K562 (cell line): ENCODE results near the gene GNAI2. TPM values are rescaled to one million over a fixed set of nuclear protein-coding genes. Genes with fewer than 3 reads are reported as not detected.

Experiments
- CEBPG ChIP-seq, 3 experiments: fragments of 200-800 bp in 1 of 3; sonication (Bioruptor generic) in 1 of 3; sonication (generic) in 1 of 3; formaldehyde crosslinking in 1 of 3; IDR thresholded peaks in 2 of 3; conservative IDR thresholded peaks in 1 of 3; 2 replicates each; pipeline versions ENCODE4 v1.6.1 to v1.8.0; 2016 to 2022; ENCODE audit warnings: missing compliant biosample characterization in 2 of 3, missing genetic modification characterization in 2 of 3, mild to moderate bottlenecking in 1 of 3, missing genetic modification reagents in 1 of 3
- EP400 ChIP-seq: fragments of 450-650 bp; IDR thresholded peaks from 2 replicates; pipeline ENCODE4 v1.6.1; 2017; ENCODE audit warnings: antibody characterized with exemption, mild to moderate bottlenecking, moderate library complexity
- ESRRA ChIP-seq: fragments of 450-650 bp; IDR thresholded peaks from 2 replicates; pipeline ENCODE4 v1.6.1; 2014; ENCODE audit warnings: low read depth, mild to moderate bottlenecking, moderate library complexity, borderline replicate concordance
- GTF2F1 ChIP-seq: IDR thresholded peaks from 2 replicates; pipeline ENCODE4 v1.6.1; 2011; ENCODE audit warnings: low read depth, low read length, improper control_type of control experiment
- HDAC6 ChIP-seq: IDR thresholded peaks from 2 replicates; pipeline ENCODE4 v1.6.1; 2012; ENCODE audit warnings: low read depth, mild to moderate bottlenecking, control low read depth, inconsistent platforms, low read length, moderate library complexity
- MYNN ChIP-seq, 2 experiments: sonication (generic); formaldehyde crosslinking in 1 of 2; IDR thresholded peaks; 2 replicates each; pipeline versions ENCODE4 v1.5.0 to v1.6.1; 2016 to 2020; ENCODE audit warnings: antibody characterized with exemption in 1 of 2, missing genetic modification reagents in 1 of 2
- NELFE ChIP-seq: IDR thresholded peaks from 2 replicates; pipeline ENCODE4 v1.6.1; 2011; ENCODE audit warnings: mild to moderate bottlenecking; ENCODE audit not compliant: insufficient read depth, insufficient read length
- NR2C2 ChIP-seq, 2 experiments: fragments of 200-800 bp in 1 of 2; sonication (Bioruptor generic) in 1 of 2; sonication (generic) in 1 of 2; formaldehyde crosslinking in 1 of 2; IDR thresholded peaks; 2 replicates each; pipeline versions ENCODE4 v1.6.1 to v1.8.0; 2016 to 2022; ENCODE audit warnings: mild to moderate bottlenecking in 1 of 2, missing compliant biosample characterization in 1 of 2, missing genetic modification characterization in 1 of 2, missing genetic modification reagents in 1 of 2
- NR3C1 ChIP-seq: sonication (generic); formaldehyde crosslinking; IDR thresholded peaks from 2 replicates; pipeline ENCODE4 v1.8.1; 2022; ENCODE audit warnings: missing genetic modification reagents
- PML ChIP-seq: IDR thresholded peaks from 2 replicates; pipeline ENCODE4 v1.6.1; 2012; ENCODE audit warnings: low read length, inconsistent platforms
- POLR2B ChIP-seq: fragments of 450-650 bp; IDR thresholded peaks from 2 replicates; pipeline ENCODE4 v1.6.1; 2018; ENCODE audit warnings: low read depth; ENCODE audit not compliant: partially characterized antibody
- RBFOX2 ChIP-seq: fragments of 200-400 bp; formaldehyde crosslinking; IDR thresholded peaks from 2 replicates; pipeline ENCODE4 v1.6.1; 2017; ENCODE audit warnings: low read depth, mild to moderate bottlenecking, low read length, moderate library complexity
- SMARCA4 ChIP-seq: fragments of 450-650 bp; IDR thresholded peaks from 2 replicates; pipeline ENCODE4 v1.6.1; 2016
- TAF15 ChIP-seq: fragments of 200-400 bp; formaldehyde crosslinking; IDR thresholded peaks from 2 replicates; pipeline ENCODE4 v1.6.1; 2017; ENCODE audit warnings: mild to moderate bottlenecking, low read depth, low read length, moderate library complexity
- TBP ChIP-seq: optimal IDR thresholded peaks from 2 replicates; pipeline ENCODE3; 2011; ENCODE audit warnings: low read depth, low read length, improper control_type of control experiment
- polyA plus RNA-seq, 8 experiments: library from polyadenylated mRNA; depleted of rRNA in 4 of 8; stranded (reverse) in 5 of 8; unstranded in 3 of 8; fragments of >200 nt; fragmentation: Nextera tagmentation in 2 of 8; fragmentation: Illumina TruSeq in 1 of 8; extraction: Ambion mirVana in 2 of 8; extraction: Trizol in 1 of 8; gene quantifications; 2 replicates each; pipeline versions ENCODE4 v1.2.1 to v1.2.3, GENCODE V29; 2011 to 2014; ENCODE audit warnings: inconsistent platforms in 1 of 8, missing spikeins in 1 of 8
- total RNA-seq, 7 experiments: library from RNA; depleted of rRNA in 6 of 7; stranded (reverse); fragments of >200 nt in 6 of 7; fragmentation: Illumina TruSeq in 2 of 7; extraction: Trizol in 2 of 7; gene quantifications; 2 replicates each; pipeline versions ENCODE4 v1.2.1 to v1.2.3, GENCODE V29; 2011 to 2021; ENCODE audit warnings: low replicate concordance in 1 of 7
- TF ChIP-seq, protein P1 (sequence below): fragments of 450-650 bp; IDR thresholded peaks from 2 replicates; pipeline ENCODE4 v1.6.1; 2016; ENCODE audit warnings: borderline replicate concordance
- TF ChIP-seq, protein P2 (sequence below): fragments of 250-450 bp; sonication (Bioruptor Pico); IDR thresholded peaks from 2 replicates; pipeline ENCODE4 v1.5.0; 2021; ENCODE audit warnings: mild to moderate bottlenecking, borderline replicate concordance
- TF ChIP-seq, protein P3 (sequence below): fragments of 450-650 bp; conservative IDR thresholded peaks from 2 replicates; pipeline ENCODE4 v1.6.1; 2016; ENCODE audit warnings: missing genetic modification characterization, low read depth, mild to moderate bottlenecking, control low read depth, missing compliant biosample characterization
- TF ChIP-seq, protein P4 (sequence below): fragments of 450-650 bp; formaldehyde crosslinking; IDR thresholded peaks from 2 replicates; pipeline ENCODE4 v1.4.0; 2022; ENCODE audit warnings: missing genetic modification characterization

Gene GNAI2
- total and polyA plus RNA-seq, 9 of the 15 experiments (the other 6 are each of a cell fraction or from before 2014, with no cell fraction given) = 1.1 to 72.2 (median 42.7) TPM

DNA sequence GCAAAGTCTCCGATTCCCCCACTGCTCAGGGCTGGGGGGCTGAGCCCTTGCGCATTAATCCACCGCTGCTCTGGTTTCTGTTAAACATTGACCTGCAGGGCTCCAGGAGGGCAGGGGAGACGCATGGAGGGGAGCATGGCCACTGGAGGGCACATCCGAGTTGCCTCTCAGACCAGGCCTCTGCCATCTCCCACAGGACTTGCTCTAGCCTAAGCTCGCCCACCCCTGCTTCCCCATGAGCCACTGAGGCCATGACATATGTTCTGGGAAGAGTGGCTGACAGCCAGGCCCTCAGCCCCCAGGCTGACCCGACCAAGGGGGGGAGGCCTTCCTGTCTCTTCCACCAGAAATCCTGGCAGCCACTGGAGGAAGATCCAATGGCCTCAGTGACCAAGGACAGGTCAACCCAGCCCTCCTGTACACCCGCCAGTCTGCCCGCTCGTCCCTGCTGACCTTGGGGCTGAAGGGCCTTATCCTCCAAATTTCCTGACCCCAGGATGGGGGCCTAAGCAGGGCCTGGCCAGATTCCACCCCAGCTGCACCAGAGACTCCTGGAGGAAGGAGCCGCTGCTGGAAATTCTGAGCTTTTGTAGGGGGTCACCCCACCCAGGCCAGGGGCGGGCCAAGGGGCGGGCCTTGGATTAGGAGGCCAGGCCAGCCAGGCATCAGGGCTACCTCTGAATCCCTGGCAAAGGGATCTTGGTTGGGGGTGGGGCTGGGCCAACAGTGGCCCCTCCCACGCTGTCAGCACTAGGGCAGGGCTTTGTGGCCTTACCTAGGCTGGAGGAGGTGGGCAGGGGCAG, 67.2 kb downstream of the GNAI2 start, which contains the start of gene HYAL1 (continued):
- TF ChIP-seq NELFE = no peak
- TF ChIP-seq NR3C1 = no peak
- TF ChIP-seq RBFOX2 = peak; percentile 73
- TF ChIP-seq NR2C2 (CRISPR knock-in tag; IDR thresholded peaks at IDR 0.05) = no peak
- peak; percentile 23; the same call in 1 of the 2 replicates for TF ChIP-seq NR2C2 (tag; IDR thresholded peaks at IDR 0.05)
- peak; percentile 63; the same call in 1 of the 2 replicates for TF ChIP-seq GTF2F1
- no peak for TF ChIP-seq CEBPG (CRISPR knock-in tag; IDR thresholded peaks at IDR 0.05)
- TF ChIP-seq CEBPG (tag; conservative IDR thresholded peaks at IDR 0.05 in 1 of 2, IDR thresholded peaks at IDR 0.05 in 1 of 2) = no peak
- peak; percentile 34; the same call in 1 of the 2 replicates for TF ChIP-seq EP400
- no peak for TF ChIP-seq SMARCA4
- TF ChIP-seq HDAC6 = no peak
- TF ChIP-seq TAF15 = no peak
- no peak for TF ChIP-seq PML
- TF ChIP-seq, protein P1, sequence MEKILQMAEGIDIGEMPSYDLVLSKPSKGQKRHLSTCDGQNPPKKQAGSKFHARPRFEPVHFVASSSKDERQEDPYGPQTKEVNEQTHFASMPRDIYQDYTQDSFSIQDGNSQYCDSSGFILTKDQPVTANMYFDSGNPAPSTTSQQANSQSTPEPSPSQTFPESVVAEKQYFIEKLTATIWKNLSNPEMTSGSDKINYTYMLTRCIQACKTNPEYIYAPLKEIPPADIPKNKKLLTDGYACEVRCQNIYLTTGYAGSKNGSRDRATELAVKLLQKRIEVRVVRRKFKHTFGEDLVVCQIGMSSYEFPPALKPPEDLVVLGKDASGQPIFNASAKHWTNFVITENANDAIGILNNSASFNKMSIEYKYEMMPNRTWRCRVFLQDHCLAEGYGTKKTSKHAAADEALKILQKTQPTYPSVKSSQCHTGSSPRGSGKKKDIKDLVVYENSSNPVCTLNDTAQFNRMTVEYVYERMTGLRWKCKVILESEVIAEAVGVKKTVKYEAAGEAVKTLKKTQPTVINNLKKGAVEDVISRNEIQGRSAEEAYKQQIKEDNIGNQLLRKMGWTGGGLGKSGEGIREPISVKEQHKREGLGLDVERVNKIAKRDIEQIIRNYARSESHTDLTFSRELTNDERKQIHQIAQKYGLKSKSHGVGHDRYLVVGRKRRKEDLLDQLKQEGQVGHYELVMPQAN = no peak
- TF ChIP-seq POLR2B = peak; percentile 61
- TF ChIP-seq TBP = peak; percentile 85
- TF ChIP-seq, protein P2, sequence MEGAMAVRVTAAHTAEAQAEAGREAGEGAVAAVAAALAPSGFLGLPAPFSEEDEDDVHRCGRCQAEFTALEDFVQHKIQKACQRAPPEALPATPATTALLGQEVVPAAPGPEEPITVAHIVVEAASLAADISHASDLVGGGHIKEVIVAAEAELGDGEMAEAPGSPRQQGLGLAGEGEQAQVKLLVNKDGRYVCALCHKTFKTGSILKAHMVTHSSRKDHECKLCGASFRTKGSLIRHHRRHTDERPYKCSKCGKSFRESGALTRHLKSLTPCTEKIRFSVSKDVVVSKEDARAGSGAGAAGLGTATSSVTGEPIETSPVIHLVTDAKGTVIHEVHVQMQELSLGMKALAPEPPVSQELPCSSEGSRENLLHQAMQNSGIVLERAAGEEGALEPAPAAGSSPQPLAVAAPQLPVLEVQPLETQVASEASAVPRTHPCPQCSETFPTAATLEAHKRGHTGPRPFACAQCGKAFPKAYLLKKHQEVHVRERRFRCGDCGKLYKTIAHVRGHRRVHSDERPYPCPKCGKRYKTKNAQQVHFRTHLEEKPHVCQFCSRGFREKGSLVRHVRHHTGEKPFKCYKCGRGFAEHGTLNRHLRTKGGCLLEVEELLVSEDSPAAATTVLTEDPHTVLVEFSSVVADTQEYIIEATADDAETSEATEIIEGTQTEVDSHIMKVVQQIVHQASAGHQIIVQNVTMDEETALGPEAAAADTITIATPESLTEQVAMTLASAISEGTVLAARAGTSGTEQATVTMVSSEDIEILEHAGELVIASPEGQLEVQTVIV (CRISPR knock-in tag) = no peak
- TF ChIP-seq, protein P3, sequence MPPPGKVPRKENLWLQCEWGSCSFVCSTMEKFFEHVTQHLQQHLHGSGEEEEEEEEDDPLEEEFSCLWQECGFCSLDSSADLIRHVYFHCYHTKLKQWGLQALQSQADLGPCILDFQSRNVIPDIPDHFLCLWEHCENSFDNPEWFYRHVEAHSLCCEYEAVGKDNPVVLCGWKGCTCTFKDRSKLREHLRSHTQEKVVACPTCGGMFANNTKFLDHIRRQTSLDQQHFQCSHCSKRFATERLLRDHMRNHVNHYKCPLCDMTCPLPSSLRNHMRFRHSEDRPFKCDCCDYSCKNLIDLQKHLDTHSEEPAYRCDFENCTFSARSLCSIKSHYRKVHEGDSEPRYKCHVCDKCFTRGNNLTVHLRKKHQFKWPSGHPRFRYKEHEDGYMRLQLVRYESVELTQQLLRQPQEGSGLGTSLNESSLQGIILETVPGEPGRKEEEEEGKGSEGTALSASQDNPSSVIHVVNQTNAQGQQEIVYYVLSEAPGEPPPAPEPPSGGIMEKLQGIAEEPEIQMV (tag) = no peak
- 0 out of 2 replicates have a peak, but pooled peaks have one; percentile 22 for TF ChIP-seq MYNN (IDR thresholded peaks at IDR 0.05)
- no peak for TF ChIP-seq MYNN (CRISPR knock-in tag; IDR thresholded peaks at IDR 0.05)
- TF ChIP-seq ESRRA = peak; percentile 85
- TF ChIP-seq, protein P4, sequence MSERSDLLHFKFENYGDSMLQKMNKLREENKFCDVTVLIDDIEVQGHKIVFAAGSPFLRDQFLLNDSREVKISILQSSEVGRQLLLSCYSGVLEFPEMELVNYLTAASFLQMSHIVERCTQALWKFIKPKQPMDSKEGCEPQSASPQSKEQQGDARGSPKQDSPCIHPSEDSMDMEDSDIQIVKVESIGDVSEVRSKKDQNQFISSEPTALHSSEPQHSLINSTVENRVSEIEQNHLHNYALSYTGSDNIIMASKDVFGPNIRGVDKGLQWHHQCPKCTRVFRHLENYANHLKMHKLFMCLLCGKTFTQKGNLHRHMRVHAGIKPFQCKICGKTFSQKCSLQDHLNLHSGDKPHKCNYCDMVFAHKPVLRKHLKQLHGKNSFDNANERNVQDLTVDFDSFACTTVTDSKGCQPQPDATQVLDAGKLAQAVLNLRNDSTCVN (CRISPR knock-in tag) = no peak
